H1 (cell line): ENCODE results near the gene MGAT4B. TPM values are rescaled to one million over a fixed set of nuclear protein-coding genes. Genes with fewer than 3 reads are reported as not detected.

ENCODE experiments used
- CTCF ChIA-PET: fragments of 300-600 bp; sonication (Branson Sonifier 250); formaldehyde crosslinking; loops from one replicate; lab custom pipeline; 2021; ENCODE audit not compliant: partially characterized antibody; lab: Charles Lee
- POLR2A ChIA-PET: fragments of 300-600 bp; sonication (Branson Sonifier 250); formaldehyde crosslinking; loops from one replicate; lab custom pipeline; 2021; ENCODE audit warnings: inconsistent platforms; ENCODE audit not compliant: partially characterized antibody; lab: Charles Lee
- DNase-seq, 2 experiments: peaks; one replicate each; pipeline versions ENCODE4 v3.0.0 to v3.0.0-alpha.2; 2010 to 2022; ENCODE audit warnings: low spot score in 2 of 2, low read depth in 1 of 2, mixed read lengths in 1 of 2
- FAIRE-seq: peaks from 2 replicates; lab custom pipeline; 2011; peaks lifted over from hg19 to GRCh38; lab: Jason Lieb, UNC
- H2AFZ ChIP-seq: 2 replicates; pipeline ENCODE4 v1.8.1; 2012; ENCODE audit warnings: low read length, inconsistent platforms
- H2AK5ac ChIP-seq: 2 replicates; pipeline ENCODE4 v1.6.1; 2013; ENCODE audit warnings: low read depth, low read length
- H2BK120ac ChIP-seq: replicated peaks from 2 replicates; pipeline ENCODE3; 2013; ENCODE audit warnings: low read depth, low read length, inconsistent platforms
- H2BK12ac ChIP-seq: 2 replicates; pipeline ENCODE4 v1.6.1; 2013; ENCODE audit warnings: low read depth, low read length
- H2BK15ac ChIP-seq: 2 replicates; pipeline ENCODE4 v1.6.1; 2013; ENCODE audit warnings: low read length
- H2BK20ac ChIP-seq: 2 replicates; pipeline ENCODE4 v1.6.1; 2013; ENCODE audit warnings: low read length
- H2BK5ac ChIP-seq: 2 replicates; pipeline ENCODE4 v1.6.1; 2013; ENCODE audit warnings: low read depth, low read length
- H3K14ac ChIP-seq: 2 replicates; pipeline ENCODE4 v1.6.1; 2013; ENCODE audit warnings: inconsistent platforms; ENCODE audit not compliant: insufficient read length
- H3K18ac ChIP-seq: 2 replicates; pipeline ENCODE4 v1.6.1; 2013; ENCODE audit warnings: low read length; ENCODE audit errors: extremely low read depth
- H3K23ac ChIP-seq: 2 replicates; pipeline ENCODE4 v1.6.1; 2013; ENCODE audit warnings: inconsistent platforms; ENCODE audit not compliant: insufficient read length
- H3K23me2 ChIP-seq: 2 replicates; pipeline ENCODE4 v1.6.1; 2013; ENCODE audit warnings: low read depth, low read length
- H3K27ac ChIP-seq: 2 replicates; pipeline ENCODE4 v1.6.1; 2011; ENCODE audit warnings: low read depth, low read length, inconsistent platforms
- H3K27me3 ChIP-seq, 4 experiments: replicated peaks in 1 of 4; 1 replicate in 1 of 4; 2 replicates in 3 of 4; pipeline versions ENCODE4 v1.6.1 to v1.8.1; 2011 to 2013; ENCODE audit warnings: low read length in 3 of 4, mild to moderate bottlenecking in 3 of 4, inconsistent platforms in 2 of 4, mixed read lengths in 2 of 4, moderate library complexity in 1 of 4; ENCODE audit not compliant: control insufficient read depth in 3 of 4, insufficient read depth in 3 of 4; ENCODE audit errors: extremely low read depth in 1 of 4
- H3K36me3 ChIP-seq, 4 experiments: 2 replicates each; pipeline versions ENCODE4 v1.6.1 to v1.8.1; 2011 to 2013; ENCODE audit warnings: mild to moderate bottlenecking in 4 of 4, low read length in 3 of 4, moderate library complexity in 2 of 4, control low read depth in 1 of 4, inconsistent platforms in 1 of 4; ENCODE audit not compliant: insufficient read depth in 4 of 4, control insufficient read depth in 2 of 4
- H3K4ac ChIP-seq: replicated peaks from 2 replicates; pipeline ENCODE3; 2013; ENCODE audit warnings: low read length, low read depth, mixed read lengths, inconsistent platforms; ENCODE audit not compliant: insufficient read length
- H3K4me1 ChIP-seq, 4 experiments: replicated peaks in 1 of 4; 1 replicate in 1 of 4; 2 replicates in 3 of 4; pipeline versions ENCODE4 v1.6.1 to v1.8.1; 2011 to 2013; ENCODE audit warnings: low read length in 3 of 4, inconsistent platforms in 2 of 4, mixed read lengths in 1 of 4; ENCODE audit not compliant: insufficient read depth in 4 of 4, control insufficient read depth in 3 of 4
- H3K4me2 ChIP-seq, 2 experiments: 2 replicates each; pipeline versions ENCODE4 v1.6.1 to v1.8.1; 2011 to 2013; ENCODE audit warnings: low read depth in 2 of 2, low read length in 2 of 2, control low read depth in 1 of 2, inconsistent platforms in 1 of 2, mild to moderate bottlenecking in 1 of 2; ENCODE audit not compliant: insufficient read depth in 1 of 2
- H3K4me3 ChIP-seq, 4 experiments: fragments of 200-600, 300-600 bp in 1 of 4; sonication (generic), shearing (Covaris generic), sonication (Bioruptor Twin) in 1 of 4; 2 replicates each; pipeline versions ENCODE4 v1.5.1 to v1.8.1; 2011 to 2016; ENCODE audit warnings: low read length in 4 of 4, low read depth in 3 of 4, control low read depth in 2 of 4, inconsistent platforms in 2 of 4, mild to moderate bottlenecking in 2 of 4, mixed read lengths in 1 of 4, moderate library complexity in 1 of 4; ENCODE audit not compliant: insufficient read depth in 2 of 4; ENCODE audit errors: extremely low read depth in 1 of 4
- H3K56ac ChIP-seq: replicated peaks from 2 replicates; pipeline ENCODE3; 2013; ENCODE audit warnings: low read depth, mild to moderate bottlenecking, mixed read lengths, low read length, inconsistent platforms; ENCODE audit not compliant: insufficient read length
- H3K79me1 ChIP-seq: 2 replicates; pipeline ENCODE4 v1.6.1; 2013; ENCODE audit warnings: low read depth, low read length, control low read depth
- H3K79me2 ChIP-seq, 2 experiments: 2 replicates each; pipeline versions ENCODE4 v1.6.1 to v1.8.1; 2012 to 2013; ENCODE audit warnings: low read length in 2 of 2, mild to moderate bottlenecking in 2 of 2, inconsistent platforms in 1 of 2; ENCODE audit not compliant: insufficient read depth in 2 of 2, control insufficient read depth in 1 of 2
- H3K9ac ChIP-seq, 4 experiments: replicated peaks in 1 of 4; 1 replicate in 1 of 4; 2 replicates in 3 of 4; pipeline versions ENCODE4 v1.6.1 to v1.8.1; 2011 to 2013; ENCODE audit warnings: low read depth in 3 of 4, low read length in 3 of 4, control low read depth in 2 of 4, mild to moderate bottlenecking in 2 of 4, moderate library complexity in 2 of 4, inconsistent platforms in 1 of 4; ENCODE audit errors: extremely low read depth in 1 of 4
- H3K9me3 ChIP-seq, 2 experiments: 2 replicates each; pipeline versions ENCODE4 v1.6.1 to v1.8.1; 2012 to 2013; ENCODE audit warnings: mild to moderate bottlenecking in 2 of 2, moderate library complexity in 2 of 2, control low read depth in 1 of 2, inconsistent platforms in 1 of 2, low read depth in 1 of 2, low read length in 1 of 2, mixed read lengths in 1 of 2; ENCODE audit not compliant: insufficient read depth in 2 of 2
- H4K20me1 ChIP-seq, 2 experiments: replicated peaks in 1 of 2; 2 replicates each; pipeline versions ENCODE3 to v1.8.1; 2011 to 2013; ENCODE audit warnings: inconsistent platforms in 2 of 2, low read length in 2 of 2, mild to moderate bottlenecking in 1 of 2; ENCODE audit not compliant: insufficient read depth in 2 of 2, control insufficient read depth in 1 of 2
- H4K5ac ChIP-seq: 2 replicates; pipeline ENCODE4 v1.6.1; 2013; ENCODE audit warnings: low read length, low read depth, mixed read lengths, inconsistent platforms; ENCODE audit not compliant: insufficient read length
- H4K8ac ChIP-seq: 2 replicates; pipeline ENCODE4 v1.8.0; 2013; ENCODE audit warnings: mild to moderate bottlenecking, moderate library complexity, low read length, inconsistent platforms; ENCODE audit not compliant: insufficient read depth; ENCODE audit errors: extremely low read depth
- H4K91ac ChIP-seq: replicated peaks from 2 replicates; pipeline ENCODE3; 2013; ENCODE audit warnings: low read length, mixed read lengths, inconsistent platforms; ENCODE audit not compliant: insufficient read length
- CEBPB ChIP-seq: IDR thresholded peaks from 2 replicates; pipeline ENCODE4 v1.6.1; 2012; ENCODE audit warnings: low read depth, low read length
- CREB1 ChIP-seq: IDR thresholded peaks from 2 replicates; pipeline ENCODE4 v1.6.1; 2012; ENCODE audit warnings: inconsistent platforms
- NANOG ChIP-seq: IDR thresholded peaks from 2 replicates; pipeline ENCODE4 v1.6.1; 2011; ENCODE audit warnings: low read length, low read depth, mild to moderate bottlenecking, inconsistent platforms; ENCODE audit not compliant: insufficient read depth, poor library complexity, severe bottlenecking
- TBP ChIP-seq: IDR thresholded peaks from 2 replicates; pipeline ENCODE4 v1.6.1; 2011; ENCODE audit warnings: low read depth, low read length, improper control_type of control experiment
- whole genome bisulfite sequencing, 2 experiments: shearing (Covaris generic) in 1 of 2; methylation state at CpG; one replicate each; pipeline versions ENCODE4 v1.1.6 to v1.1.7; 2013 to 2015; ENCODE audit warnings: low lambda C conversion rate in 2 of 2, mixed read lengths in 2 of 2, inconsistent platforms in 1 of 2, low coverage in 1 of 2, missing lambda C conversion rate in 1 of 2; ENCODE audit not compliant: insufficient replicate concordance in 2 of 2, insufficient coverage in 1 of 2, insufficient read length in 1 of 2; ENCODE audit errors: extremely low coverage in 1 of 2, missing lambda C conversion rate in 1 of 2; 5-methylcytosine and 5-hydroxymethylcytosine counted together
- polyA plus RNA-seq, 7 experiments: library from polyadenylated mRNA; depleted of rRNA in 3 of 7; stranded (reverse) in 5 of 7; unstranded in 2 of 7; fragments of >200 nt in 5 of 7; fragments of 200-250 nt in 2 of 7; gene quantifications; 1 replicate in 5 of 7; 2 replicates in 1 of 7; 4 replicates in 1 of 7; pipeline versions ENCODE4 v1.2.1 to v1.2.3, GENCODE V29; 2011 to 2013; ENCODE audit warnings: missing spikeins in 2 of 7, mixed read lengths in 2 of 7
- total RNA-seq: library from RNA; stranded (reverse); fragmentation: NEBNext Ultra II Directional; extraction: Animal tissue kit (Norgen Biotek cat#: 25700); gene quantifications from 2 replicates; pipeline ENCODE4 v1.2.1, GENCODE V29; 2021

Gene MGAT4B
- total and polyA plus RNA-seq, 2 of the 8 experiments (the other 6 are each of a cell fraction or from before 2014, with no cell fraction given) = 116 to 128 TPM

DNA sequence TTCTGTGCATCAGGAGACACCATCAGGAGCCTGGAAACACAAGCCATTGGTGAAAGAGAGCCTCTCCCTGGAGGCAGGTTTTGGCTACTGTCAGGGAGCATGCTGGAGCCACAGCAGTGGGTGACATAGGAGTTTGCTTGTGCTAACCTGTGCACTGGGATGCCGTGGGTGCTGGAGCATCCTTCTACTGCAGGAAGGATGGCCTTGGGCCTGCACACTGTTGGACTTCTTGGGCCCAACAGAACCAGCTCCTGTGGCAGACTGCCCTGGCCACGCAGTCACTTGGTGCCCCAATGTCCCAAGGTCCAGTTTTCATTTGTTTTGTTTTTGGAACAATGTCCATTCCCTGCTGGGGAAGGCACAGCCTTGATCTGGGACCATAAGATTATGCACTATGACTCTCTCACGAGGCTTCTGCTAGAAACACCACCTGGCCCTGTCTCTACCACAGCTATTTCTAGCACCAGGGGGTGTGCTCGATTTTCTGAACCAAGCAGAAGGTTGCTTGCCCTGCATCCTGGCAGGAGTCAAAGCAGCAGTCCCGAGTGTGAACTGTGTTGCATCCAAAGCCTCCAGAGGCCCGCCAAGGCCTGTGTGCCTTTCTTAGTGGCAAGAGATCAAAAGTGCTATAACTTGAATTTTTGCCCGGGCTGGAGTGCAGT, 18.3 kb downstream of the MGAT4B start:
- DNase-seq (no peak), FAIRE-seq (no peak)
- Histone ChIP-seq H3K27ac (no peak overlapping the region), H3K23ac (no peak overlapping the region), H3K9ac (no peak overlapping the region), H3K18ac (no peak overlapping the region), H2AFZ (no peak overlapping the region), H3K4ac (no peak overlapping the region), H3K36me3 (no peaks in the 10 kb centered on the region), H3K56ac (no peak overlapping the region), H4K8ac (no peak overlapping the region), H2BK20ac (no peak overlapping the region), H3K14ac (no peak overlapping the region), H3K4me3 (no peak overlapping the region), H2BK5ac (no peak overlapping the region), H4K91ac (no peak overlapping the region), H3K79me1 (no peaks in the 10 kb centered on the region; the same call in 1 of the 2 replicates), H3K9me3 (no peaks in the 10 kb centered on the region), H3K27me3 (no peaks in the 10 kb centered on the region), H3K23me2 (no peaks in the 10 kb centered on the region), H3K79me2 (no peaks in the 10 kb centered on the region), H4K20me1 (peaks cover 0 to 3% of the 10 kb centered on the region in 2 experiments), H4K5ac (no peak overlapping the region), H2AK5ac (no peak overlapping the region), H2BK120ac (no peak overlapping the region), H2BK15ac (no peak overlapping the region), H3K4me1 (peaks cover 0 to 3% (median 0%) of the 10 kb centered on the region in 4 experiments; a peak in 2 of 7 replicates), H3K4me2 (no peak overlapping the region), H2BK12ac (no peak overlapping the region)
- POLR2A ChIA-PET = interaction anchor here (0.9 to 2.3 kb wide), 5 partner anchors 9 to 55 kb away, joined by 3 to 5 read pairs (median 3); no protein-coding TSS in a partner anchor
- 88% methylated on average over 7 of the region's 7 CpGs; no CpG with 5 or more reads in 1 of the 2 experiments for WGBS, 2 experiments
- CTCF ChIA-PET = interaction anchor here (0.8 to 1.9 kb wide), 4 partner anchors 11 to 155 kb away, joined by 3 to 4 read pairs (median 4); no protein-coding TSS in a partner anchor
- no peak for TF ChIP-seq NANOG
- no peak for TF ChIP-seq CREB1
- no peak for TF ChIP-seq TBP
- TF ChIP-seq CEBPB = no peak
